GM12878 (cell line): Measurements from ENCODE around the gene ATF4. TPM values are rescaled to one million over a fixed set of nuclear protein-coding genes. Genes with fewer than 3 reads are reported as not detected.

Experiments used
- ATAC-seq: fragments of 200-7000 bp; cut with Tn5 transposase; 3 replicates; pipeline ENCODE4 v1.9.1; 2020; ENCODE audit warnings: mild to moderate bottlenecking, moderate library complexity
- BruUV-seq: library from RNA; stranded (reverse); fragments of 400-500 nt; replicated peaks from 2 replicates; lab custom pipeline; 2021; lab: Mats Ljungman, UMichigan
- CTCF ChIA-PET: fragments of 300-600 bp; sonication (Branson Sonifier 250); formaldehyde crosslinking; extraction: SDS; loops from one replicate; lab custom pipeline; 2021; ENCODE audit warnings: inconsistent platforms; lab: Yijun Ruan, JAX
- POLR2A ChIA-PET: fragments of 350-600 bp; formaldehyde crosslinking; extraction: SDS; loops from one replicate; lab custom pipeline; 2021; ENCODE audit warnings: inconsistent platforms; lab: Charles Lee
- RAD21 ChIA-PET: fragments of 300-600 bp; sonication (Branson Sonifier 250); formaldehyde crosslinking; loops from one replicate; lab custom pipeline; 2023; ENCODE audit warnings: antibody characterized with exemption; ENCODE audit not compliant: unreplicated experiment; lab: Charles Lee
- SMC1A ChIA-PET: fragments of 300-600 bp; sonication (Branson Sonifier 250); formaldehyde crosslinking; loops from one replicate; lab custom pipeline; 2023; ENCODE audit not compliant: unreplicated experiment, uncharacterized antibody; lab: Charles Lee
- DNase-seq: peaks from one replicate; pipeline ENCODE4 v3.0.0-alpha.2; 2011; ENCODE audit warnings: low read depth, low spot score
- FAIRE-seq: peaks from 3 replicates; lab custom pipeline; 2011; peaks lifted over from hg19 to GRCh38; lab: Jason Lieb, UNC
- H2AFZ ChIP-seq: 2 replicates; pipeline ENCODE4 v1.6.0; 2011; ENCODE audit warnings: low read depth, low read length, control low read depth; ENCODE audit not compliant: control insufficient read depth
- H3K27ac ChIP-seq: 2 replicates; pipeline ENCODE4 v1.5.1; 2011; ENCODE audit warnings: control low read depth; ENCODE audit not compliant: control insufficient read depth, insufficient read depth
- H3K27me3 ChIP-seq, 2 experiments: replicated peaks in 1 of 2; 2 replicates each; pipeline versions ENCODE4 v1.6.0 to v1.6.1; 2011; ENCODE audit warnings: low read length in 1 of 2; ENCODE audit not compliant: control insufficient read depth in 2 of 2, insufficient read depth in 2 of 2
- H3K36me3 ChIP-seq, 2 experiments: 2 replicates each; pipeline ENCODE4 v1.5.1; 2011; ENCODE audit warnings: low read length in 1 of 2; ENCODE audit not compliant: control insufficient read depth in 2 of 2, insufficient read depth in 2 of 2
- H3K4me1 ChIP-seq: 2 replicates; pipeline ENCODE4 v1.6.1; 2011; ENCODE audit warnings: mild to moderate bottlenecking, low read length, moderate library complexity, mixed read lengths; ENCODE audit not compliant: control insufficient read depth, insufficient read depth
- H3K4me2 ChIP-seq: 2 replicates; pipeline ENCODE4 v1.6.0; 2011; ENCODE audit warnings: control low read depth; ENCODE audit not compliant: control insufficient read depth, insufficient read depth
- H3K4me3 ChIP-seq: fragments of 200-600 bp; sonication (generic); 2 replicates; pipeline ENCODE4 v1.5.1; 2016
- H3K79me2 ChIP-seq: 2 replicates; pipeline ENCODE4 v1.6.0; 2011; ENCODE audit warnings: low read length; ENCODE audit not compliant: control insufficient read depth, insufficient read depth
- H3K9ac ChIP-seq: 2 replicates; pipeline ENCODE4 v1.8.0; 2011; ENCODE audit warnings: low read length, control low read depth, mixed read lengths; ENCODE audit not compliant: control insufficient read depth, insufficient read depth
- H3K9me3 ChIP-seq: replicated peaks from 3 replicates; pipeline ENCODE4 v1.5.1; 2011; ENCODE audit warnings: mild to moderate bottlenecking, low read length; ENCODE audit not compliant: control insufficient read depth, insufficient read depth
- H4K20me1 ChIP-seq: 2 replicates; pipeline ENCODE4 v1.6.0; 2011; ENCODE audit not compliant: control insufficient read depth, insufficient read depth
- BCL3 ChIP-seq: IDR thresholded peaks from 2 replicates; pipeline ENCODE4 v1.6.1; 2011; ENCODE audit warnings: borderline replicate concordance, low read depth, mild to moderate bottlenecking, moderate library complexity, low read length; ENCODE audit not compliant: insufficient read depth, poor library complexity, severe bottlenecking
- MAX ChIP-seq: IDR thresholded peaks from 2 replicates; pipeline ENCODE4 v1.6.1; 2012; ENCODE audit warnings: low read depth, low read length, improper control_type of control experiment
- RFX5 ChIP-seq: IDR thresholded peaks from 2 replicates; pipeline ENCODE4 v1.6.1; 2011; ENCODE audit warnings: low read depth, low read length, improper control_type of control experiment
- ZNF207 ChIP-seq: fragments of 450-650 bp; IDR thresholded peaks from 2 replicates; pipeline ENCODE4 v1.6.1; 2014; ENCODE audit warnings: antibody characterized with exemption, mild to moderate bottlenecking, borderline replicate concordance
- ZNF274 ChIP-seq: IDR thresholded peaks from one replicate; pipeline ENCODE4 v1.8.0; 2011; ENCODE audit not compliant: insufficient read length, insufficient read depth
- ZNF384 ChIP-seq: IDR thresholded peaks from 2 replicates; pipeline ENCODE4 v1.6.1; 2012; ENCODE audit warnings: low read depth, mild to moderate bottlenecking, low read length, improper control_type of control experiment, borderline replicate concordance
- WGBS: methylation state at CpG from one replicate; pipeline ENCODE4 v1.1.6; 2016; ENCODE audit warnings: low lambda C conversion rate; ENCODE audit not compliant: insufficient replicate concordance, insufficient coverage; ENCODE audit errors: missing lambda C conversion rate; 5-methylcytosine and 5-hydroxymethylcytosine counted together
- in situ Hi-C: fragments of 300-500 bp; cut with MboI; formaldehyde crosslinking; loops from 9 replicates; pipeline ENCODE4 v1.14.3; 2018; ENCODE audit warnings: mixed read lengths
- intact Hi-C: fragments of 100-400 bp; cut with micrococcal nuclease; formaldehyde crosslinking; loops from one replicate; pipeline ENCODE4 v1.14.2; 2022; ENCODE audit not compliant: unreplicated experiment
- polyA plus RNA-seq, 11 experiments: library from polyadenylated mRNA; depleted of rRNA in 4 of 11; unstranded in 6 of 11; stranded (reverse) in 5 of 11; fragments of >200 nt; fragmentation: Nextera tagmentation in 4 of 11; fragmentation: Illumina TruSeq in 1 of 11; extraction: Ambion mirVana in 4 of 11; extraction: Trizol in 1 of 11; gene quantifications; 1 replicate in 1 of 11; 2 replicates in 10 of 11; pipeline versions ENCODE4 v1.2.1 to v1.2.3, GENCODE V29; 2011 to 2016; ENCODE audit warnings: inconsistent platforms in 2 of 11, missing spikeins in 2 of 11, low read depth in 1 of 11
- total RNA-seq, 4 experiments: library from RNA; depleted of rRNA in 3 of 4; stranded (reverse); fragments of >200 nt in 3 of 4; fragmentation: Illumina TruSeq in 1 of 4; extraction: Trizol in 1 of 4; gene quantifications; 2 replicates each; pipeline versions ENCODE4 v1.2.1 to v1.2.3, GENCODE V29; 2013 to 2021
- TF ChIP-seq, protein P1 (sequence below): IDR thresholded peaks from 2 replicates; pipeline ENCODE4 v1.6.1; 2011; ENCODE audit warnings: mild to moderate bottlenecking, low read depth, low read length, moderate library complexity; ENCODE audit not compliant: insufficient replicate concordance

The ATF4 gene
- total and polyA plus RNA-seq, 10 of the 15 experiments (the other 5 are each of a cell fraction or from before 2014, with no cell fraction given): 88.3 to 605 (median 320) TPM

DNA sequence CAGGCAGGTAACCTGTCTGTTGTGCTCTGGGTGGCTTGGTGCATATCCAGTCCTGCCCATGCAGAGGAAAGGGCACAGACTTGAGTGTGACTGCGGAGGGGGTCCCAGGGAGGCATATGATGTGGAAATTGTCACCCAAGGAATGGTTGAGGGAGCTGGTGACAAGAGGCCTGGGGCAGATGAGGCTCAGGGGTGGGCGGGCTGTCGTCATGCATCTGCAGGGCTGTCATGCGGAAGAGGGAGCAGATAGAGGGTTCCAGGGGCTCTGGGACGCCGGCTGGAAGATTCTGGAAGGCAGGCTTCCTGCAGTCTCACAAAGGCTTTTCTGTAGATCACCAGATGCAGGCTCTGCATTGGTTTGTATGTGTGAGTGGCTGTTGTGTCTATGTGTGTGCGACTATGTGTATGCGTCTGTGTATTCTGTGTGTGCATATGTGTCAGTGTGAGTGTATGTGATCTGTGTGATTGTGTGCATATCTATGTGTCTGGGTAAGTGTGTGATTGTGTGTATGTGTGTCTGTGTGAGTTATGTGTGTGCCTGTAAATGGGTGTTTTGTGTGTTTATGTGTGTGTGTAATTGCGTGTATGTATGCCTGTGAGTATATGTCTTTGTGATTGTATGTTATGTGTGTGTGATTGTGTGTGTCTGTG, 42.6 kb downstream of the ATF4 start:
- BruUV-seq: no TSS peak
- ChIA-PET POLR2A (no interaction called here), SMC1A (interaction anchor here (1.7 kb wide), 1 partner anchor 462 kb away, joined by 4 read pairs; no protein-coding TSS in a partner anchor), RAD21 (interaction anchor here (1.5 kb wide), 1 partner anchor 462 kb away, joined by 8 read pairs; no protein-coding TSS in a partner anchor), CTCF (interaction anchor here (1.1 kb wide), 1 partner anchor 462 kb away, joined by 5 read pairs; no protein-coding TSS in a partner anchor)
- intact Hi-C loops (no loop called here), in situ Hi-C loops (no loop called here)
- WGBS: 46% methylated on average over 9 of the region's 9 CpGs
- Histone ChIP-seq H3K36me3 (no peaks in the 10 kb centered on the region), H3K27me3 (peaks cover 4 to 5% of the 10 kb centered on the region in 2 experiments; a peak in 3 of 4 replicates), H3K9ac (no peak overlapping the region), H3K4me2 (no peak overlapping the region), H4K20me1 (no peaks in the 10 kb centered on the region), H3K27ac (no peak overlapping the region), H3K9me3 (no peaks in the 10 kb centered on the region), H3K4me1 (no peaks in the 10 kb centered on the region), H3K4me3 (no peak overlapping the region), H3K79me2 (no peaks in the 10 kb centered on the region), H2AFZ (no peak overlapping the region)
- FAIRE-seq (peak; percentile 49), DNase-seq (no peak), ATAC-seq (no peak)
- TF ChIP-seq RFX5: no peak
- TF ChIP-seq ZNF207: no peak
- TF ChIP-seq, protein P1, sequence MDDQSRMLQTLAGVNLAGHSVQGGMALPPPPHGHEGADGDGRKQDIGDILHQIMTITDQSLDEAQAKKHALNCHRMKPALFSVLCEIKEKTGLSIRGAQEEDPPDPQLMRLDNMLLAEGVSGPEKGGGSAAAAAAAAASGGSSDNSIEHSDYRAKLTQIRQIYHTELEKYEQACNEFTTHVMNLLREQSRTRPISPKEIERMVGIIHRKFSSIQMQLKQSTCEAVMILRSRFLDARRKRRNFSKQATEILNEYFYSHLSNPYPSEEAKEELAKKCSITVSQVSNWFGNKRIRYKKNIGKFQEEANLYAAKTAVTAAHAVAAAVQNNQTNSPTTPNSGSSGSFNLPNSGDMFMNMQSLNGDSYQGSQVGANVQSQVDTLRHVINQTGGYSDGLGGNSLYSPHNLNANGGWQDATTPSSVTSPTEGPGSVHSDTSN: peak; percentile 27
- TF ChIP-seq MAX: no peak
- TF ChIP-seq ZNF384: no peak
- TF ChIP-seq BCL3: peak; percentile 96
- TF ChIP-seq ZNF274: no peak
